Activated CD4-positive, alpha-beta memory T cell treated with anti-CD3 and anti-CD28 coated beads for 36 hours (primary cell): ENCODE measurements around the gene UBE4B. TPM values are rescaled to one million over a fixed set of nuclear protein-coding genes. Genes with fewer than 3 reads are reported as not detected.

ENCODE experiments used
- CTCF ChIA-PET: fragments of 350-600 bp; sonication (Branson Sonifier 250); formaldehyde crosslinking; loops from one replicate; lab custom pipeline; 2021; ENCODE audit warnings: antibody characterized with exemption, inconsistent platforms; lab: Charles Lee
- POLR2A ChIA-PET: fragments of 350-600 bp; sonication (Branson Sonifier 250); formaldehyde crosslinking; loops from one replicate; lab custom pipeline; 2021; ENCODE audit warnings: antibody characterized with exemption; lab: Charles Lee
- DNase-seq: peaks from one replicate; pipeline ENCODE4 v3.0.0-alpha.2; 2020
- H3K27ac Mint-ChIP-seq: one replicate; pipeline ENCODE4 v1.8.0; 2021; ENCODE audit warnings: mixed read lengths
- H3K27me3 Mint-ChIP-seq: one replicate; pipeline ENCODE4 v1.8.0; 2021; ENCODE audit warnings: mixed read lengths
- H3K36me3 Mint-ChIP-seq: one replicate; pipeline ENCODE4 v1.8.0; 2021; ENCODE audit warnings: mixed read lengths
- H3K4me1 Mint-ChIP-seq: one replicate; pipeline ENCODE4 v1.8.0; 2021; ENCODE audit warnings: low read depth, mixed read lengths
- H3K4me3 Mint-ChIP-seq: one replicate; pipeline ENCODE4 v1.8.0; 2021; ENCODE audit warnings: mild to moderate bottlenecking, mixed read lengths
- H3K9me3 Mint-ChIP-seq: one replicate; pipeline ENCODE4 v1.8.0; 2021; ENCODE audit warnings: mixed read lengths
- intact Hi-C: fragments of 100-400 bp; cut with micrococcal nuclease; formaldehyde crosslinking; loops from one replicate; pipeline ENCODE4 v1.15.1; 2023
- microRNA-seq: library from miRNA; unstranded; fragments of <30 nt; microRNA quantifications from one replicate; pipeline ENCODE4 v1.2.0, GENCODE V29; 2022; ENCODE audit warnings: borderline number of aligned reads, borderline microRNAs expressed, borderline replicate concordance
- total RNA-seq, 2 experiments: library from RNA; stranded (reverse); gene quantifications; one replicate each; pipeline ENCODE4 v1.2.3, GENCODE V29; 2021

UBE4B gene
- total RNA-seq, 2 experiments from 2014 or later, result 24.3 to 25.3 TPM

GRCh38 chr1:10225573-10225972, 192.8 kb downstream of the UBE4B start:
- no peaks in the 10 kb centered on the region for H3K36me3 Mint-ChIP-seq
- H3K27ac Mint-ChIP-seq, result no peak overlapping the region
- no peaks in the 10 kb centered on the region for H3K27me3 Mint-ChIP-seq
- intact Hi-C loops, result no loop called here
- POLR2A ChIA-PET, result no interaction called here
- no peak overlapping the region for H3K4me3 Mint-ChIP-seq
- no peaks in the 10 kb centered on the region for H3K9me3 Mint-ChIP-seq
- CTCF ChIA-PET, result interaction anchor here (3.2 kb wide), 1 partner anchor 16 kb away, joined by 22 read pairs; the partner anchor contains the start of gene KIF1B
- DNase-seq, result no peak
- peaks cover 16% of the 10 kb centered on the region for H3K4me1 Mint-ChIP-seq

GRCh38 chr1:10228528-10228927, 195.8 kb downstream of the UBE4B start:
- Mint-ChIP-seq H3K27me3 (no peaks in the 10 kb centered on the region), H3K36me3 (no peaks in the 10 kb centered on the region), H3K4me1 (peaks cover 17% of the 10 kb centered on the region), H3K4me3 (no peak overlapping the region), H3K9me3 (no peaks in the 10 kb centered on the region), H3K27ac (no peak overlapping the region)
- intact Hi-C loops, result no loop called here
- ChIA-PET CTCF (interaction anchor here (3.2 kb wide), 1 partner anchor 19 kb away, joined by 22 read pairs; the partner anchor contains the start of gene KIF1B), POLR2A (interaction anchor here (0.6 kb wide), 1 partner anchor 144 kb away, joined by 4 read pairs; no protein-coding TSS in a partner anchor)
- DNase-seq, result no peak

GRCh38 chr1:10229903-10230302, 197.1 kb downstream of the UBE4B start:
- no peaks in the 10 kb centered on the region for H3K27me3 Mint-ChIP-seq
- H3K36me3 Mint-ChIP-seq, result no peaks in the 10 kb centered on the region
- no peak for DNase-seq
- POLR2A ChIA-PET, result no interaction called here
- H3K4me1 Mint-ChIP-seq, result peaks cover 17% of the 10 kb centered on the region
- H3K9me3 Mint-ChIP-seq, result no peaks in the 10 kb centered on the region
- CTCF ChIA-PET, result no interaction called here
- no peak overlapping the region for H3K4me3 Mint-ChIP-seq
- no peak overlapping the region for H3K27ac Mint-ChIP-seq
- intact Hi-C loops, result no loop called here

Small RNAs within 50 kb of the gene (microRNA-seq; reads per million reads assigned to microRNA genes)
- gene MIR1273D, result not detected

Other genes with a start within 250 kb of the UBE4B start
- 10 to 100 TPM; 33.6 to 34.1 TPM for gene CLSTN1, start 209.0 kb upstream of the UBE4B start, total RNA-seq
- gene CTNNBIP1, start 122.7 kb upstream of the UBE4B start, total RNA-seq, result 10 to 100 TPM; 11.0 to 13.2 TPM
- gene LZIC, start 89.6 kb upstream of the UBE4B start, total RNA-seq, result 10 to 100 TPM; 22.0 to 22.8 TPM
- 1 to 10 TPM; 7.8 to 9.9 TPM for gene NMNAT1, start 89.5 kb upstream of the UBE4B start, total RNA-seq
- not detected for gene RBP7, start 35.7 kb upstream of the UBE4B start, total RNA-seq
- 10 to 100 TPM; 16.8 to 17.4 TPM for gene KIF1B, start 177.6 kb downstream of the UBE4B start, total RNA-seq